ENCODE data around the gene CASQ2. TPM values are rescaled to one million over a fixed set of nuclear protein-coding genes. Genes with fewer than 3 reads are reported as not detected.

CASQ2 gene
- total RNA-seq, 1 donor from 2014 or later = 0.11 TPM

- Mint-ChIP-seq H3K4me1 (ENCODE audit: low read depth, unreplicated experiment) (peaks cover 48% of the 10 kb centered on the region), H3K4me3 (ENCODE audit: unreplicated experiment) (no peak overlapping the region), H3K27ac (ENCODE audit: unreplicated experiment) (no peak overlapping the region), H3K27me3 (ENCODE audit: low read depth, unreplicated experiment) (no peaks in the 10 kb centered on the region), H3K36me3 (ENCODE audit: low read depth, unreplicated experiment) (peaks cover 13% of the 10 kb centered on the region), H3K9me3 (ENCODE audit: unreplicated experiment) (peaks cover 4% of the 10 kb centered on the region)
- TF ChIP-seq EZH2 (IDR thresholded peaks at IDR 0.05; ENCODE audit: insufficient read depth, low read length) (no peak), CTCF (IDR thresholded peaks at IDR 0.05; ENCODE audit: insufficient read depth, low read depth, low read length) (no peak)
- H3K4me2 ChIP-seq (ENCODE audit: low read length) = no peak overlapping the region
- peaks cover 25% of the 10 kb centered on the region for H3K79me2 ChIP-seq (ENCODE audit: insufficient read depth, low read length)
- peaks cover 5% of the 10 kb centered on the region for H3K36me3 ChIP-seq (ENCODE audit: insufficient read depth, low read length)
- no peak overlapping the region for H3K27ac ChIP-seq (ENCODE audit: low read depth, low read length)
- H3K4me3 ChIP-seq (ENCODE audit: insufficient read depth, low read depth, low read length) = no peak overlapping the region
- peaks cover 3% of the 10 kb centered on the region for H4K20me1 ChIP-seq (ENCODE audit: insufficient read depth, low read length)
- no peaks in the 10 kb centered on the region for H3K27me3 ChIP-seq (ENCODE audit: insufficient read depth, low read length)
- no peak overlapping the region for H3K9ac ChIP-seq (ENCODE audit: low read length)
- H3K9me3 ChIP-seq (ENCODE audit: insufficient read depth, low read depth, low read length) = peaks cover 8% of the 10 kb centered on the region
- no peak overlapping the region for H2AFZ ChIP-seq (ENCODE audit: low read depth, low read length)
- no peak for FAIRE-seq
- H3K4me1 ChIP-seq (ENCODE audit: insufficient read depth, low read length) = peaks cover 48% of the 10 kb centered on the region
- no peak for DNase-seq (ENCODE audit: low read depth)
These were observed 96.1 kb downstream of the CASQ2 start for GRCh38 chr1:115672224-115673009.

GRCh38 chr1:115671176-115671934, 97.2 kb downstream of the CASQ2 start:
- Histone ChIP-seq H3K79me2 (ENCODE audit: insufficient read depth, low read length) (peaks cover 28% of the 10 kb centered on the region), H2AFZ (ENCODE audit: low read depth, low read length) (peak overlapping the region; percentile 8), H3K4me1 (ENCODE audit: insufficient read depth, low read length) (peaks cover 38% of the 10 kb centered on the region), H3K4me3 (ENCODE audit: insufficient read depth, low read depth, low read length) (peak overlapping the region; percentile 22), H3K9ac (ENCODE audit: low read length) (peak overlapping the region; percentile 54), H3K9me3 (ENCODE audit: insufficient read depth, low read depth, low read length) (peaks cover 9% of the 10 kb centered on the region), H3K4me2 (ENCODE audit: low read length) (peak overlapping the region; percentile 78), H3K36me3 (ENCODE audit: insufficient read depth, low read length) (peaks cover 5% of the 10 kb centered on the region), H3K27ac (ENCODE audit: low read depth, low read length) (peak overlapping the region; percentile 79), H4K20me1 (ENCODE audit: insufficient read depth, low read length) (no peaks in the 10 kb centered on the region), H3K27me3 (ENCODE audit: insufficient read depth, low read length) (no peaks in the 10 kb centered on the region)
- no peak overlapping the region for H3K4me3 Mint-ChIP-seq (ENCODE audit: unreplicated experiment)
- FAIRE-seq = no peak
- TF ChIP-seq EZH2 (IDR thresholded peaks at IDR 0.05; ENCODE audit: insufficient read depth, low read length) (no peak), CTCF (IDR thresholded peaks at IDR 0.05; ENCODE audit: insufficient read depth, low read depth, low read length) (no peak)
- DNase-seq (ENCODE audit: low read depth) = peak; percentile 72
- H3K9me3 Mint-ChIP-seq (ENCODE audit: unreplicated experiment) = peaks cover 4% of the 10 kb centered on the region
- no peaks in the 10 kb centered on the region for H3K27me3 Mint-ChIP-seq (ENCODE audit: low read depth, unreplicated experiment)
- no peak overlapping the region for H3K27ac Mint-ChIP-seq (ENCODE audit: unreplicated experiment)
- H3K36me3 Mint-ChIP-seq (ENCODE audit: low read depth, unreplicated experiment) = peaks cover 19% of the 10 kb centered on the region
- peaks cover 39% of the 10 kb centered on the region for H3K4me1 Mint-ChIP-seq (ENCODE audit: low read depth, unreplicated experiment)

Measured in astrocyte (in vitro differentiated cells and primary cell).